Activated CD4-positive, alpha-beta T cell treated with anti-CD3 and anti-CD28 coated beads for 4 hours (primary cell): ENCODE measurements around the gene CMC2.

Experiments
- DNase-seq, 2 donors: peaks; one replicate each; pipeline ENCODE4 v3.0.0-alpha.2; 2020

Gene CMC2

DNA sequence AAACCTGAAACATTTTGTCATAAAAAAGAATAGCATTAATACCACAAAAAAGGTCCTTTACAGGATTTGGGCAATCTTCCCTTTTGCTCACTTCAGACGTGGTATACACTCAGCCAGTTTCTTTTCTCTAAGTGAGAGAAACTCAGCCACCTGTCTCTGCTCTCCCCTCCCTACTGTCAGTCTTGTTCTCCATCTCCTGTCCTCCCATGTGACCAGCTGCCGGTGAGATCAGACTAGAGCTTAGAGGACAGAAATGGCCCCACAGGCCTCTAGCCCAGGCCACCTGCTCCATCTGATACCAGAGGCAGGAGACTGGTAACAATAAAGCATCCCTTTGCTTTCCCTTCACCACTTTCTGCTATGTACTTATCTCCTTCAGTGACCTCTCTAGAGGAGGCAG is 34.9 kb downstream of the CMC2 start:
- no peak for DNase-seq

- DNase-seq, result no peak
Observed at GRCh38 chr16:80969114-80969484, 37.6 kb downstream of the CMC2 start.

DNA sequence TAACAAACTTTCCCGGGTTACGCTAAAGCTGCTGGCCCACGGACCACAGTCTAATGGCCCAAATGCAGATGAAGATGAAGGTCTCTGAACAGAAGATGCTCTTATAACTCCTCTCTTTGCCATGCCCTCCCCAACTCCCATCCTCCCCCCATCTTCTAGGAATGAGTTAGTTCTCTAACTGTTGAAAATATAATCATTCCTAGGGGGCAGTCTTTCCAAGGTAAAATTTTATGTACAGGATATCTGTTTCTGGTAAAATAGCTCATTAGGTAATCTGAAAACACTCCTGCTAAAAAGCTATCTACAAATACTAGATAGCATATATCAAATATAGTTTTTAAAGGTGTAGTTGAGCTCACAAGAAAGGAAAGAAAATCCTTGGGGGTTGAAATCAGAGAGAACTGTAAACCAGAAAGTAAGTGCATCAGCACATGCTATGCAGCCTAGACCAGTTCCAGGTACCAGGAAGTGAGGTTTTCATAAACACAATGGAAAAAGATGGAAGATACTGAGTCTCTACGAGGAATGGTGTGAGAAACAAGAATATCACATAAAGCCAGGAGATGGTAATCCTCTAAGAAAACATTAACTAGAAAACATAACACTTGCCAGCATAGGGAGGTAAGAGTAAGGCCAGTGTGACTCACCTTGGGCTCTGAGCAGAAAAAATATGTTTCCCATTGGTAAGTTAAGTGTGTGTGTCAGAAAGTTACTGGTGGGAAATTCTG is 38.1 kb downstream of the CMC2 start:
- no peak for DNase-seq

GRCh38 chr16:80966617-80967016 is 40.1 kb downstream of the CMC2 start:
- no peak for DNase-seq

DNA sequence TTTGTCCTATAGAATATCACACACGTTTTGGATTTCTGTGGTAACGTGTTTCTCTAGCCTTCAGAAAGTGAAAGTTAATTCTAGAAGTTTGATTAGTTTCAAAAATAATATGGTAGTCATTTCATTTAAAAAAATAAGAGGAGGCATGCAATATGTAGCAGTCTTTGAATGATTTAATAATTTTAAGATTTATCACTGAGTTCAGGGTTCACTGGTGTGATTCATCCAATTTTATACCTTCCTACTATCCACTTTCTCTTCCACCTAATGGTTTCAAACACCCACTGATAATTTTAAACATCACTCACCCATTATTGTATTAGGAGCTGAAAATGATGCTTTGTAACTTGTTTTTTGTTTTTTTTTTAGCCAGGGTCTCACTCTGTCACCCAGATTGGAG is 42.3 kb downstream of the CMC2 start:
- DNase-seq, result no peak

- DNase-seq, result no peak
Observed at GRCh38 chr16:80962879-80963278, 43.8 kb downstream of the CMC2 start.

GRCh38 chr16:80958284-80958683 is 48.4 kb downstream of the CMC2 start:
- no peak for DNase-seq

- DNase-seq, result no peak
Observed at GRCh38 chr16:80954985-80955384, 51.7 kb downstream of the CMC2 start.

DNA sequence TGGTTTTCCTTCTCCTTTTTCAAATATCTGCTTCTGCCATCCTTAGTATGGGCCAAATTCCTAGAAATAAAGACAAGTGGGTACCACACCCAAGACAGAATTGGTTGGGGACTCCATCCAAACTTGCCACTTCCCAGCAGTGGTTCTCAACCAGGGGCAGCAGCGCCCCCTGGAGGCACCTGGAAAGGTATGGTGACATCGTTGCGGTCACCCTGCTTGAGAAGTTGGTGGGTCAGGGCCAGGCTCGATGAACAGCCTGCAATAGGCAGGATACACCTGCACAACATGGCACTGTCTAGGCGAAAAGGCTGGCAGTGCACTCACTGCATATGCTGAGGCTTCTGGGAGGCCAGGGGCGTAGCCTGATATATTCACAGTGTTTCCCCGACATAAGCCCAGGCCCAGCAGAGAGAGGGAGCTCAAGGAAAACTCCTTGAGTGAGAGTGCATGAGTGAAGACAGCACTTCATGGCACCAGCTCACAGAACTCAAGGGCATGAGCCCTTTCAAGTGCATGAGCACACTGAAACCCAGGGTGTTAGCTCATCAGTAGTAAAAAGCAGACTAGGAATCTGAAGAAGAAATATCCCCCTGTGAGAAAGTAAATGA is 57.7 kb downstream of the CMC2 start:
- DNase-seq, result peak; percentile 6 to 10

DNA sequence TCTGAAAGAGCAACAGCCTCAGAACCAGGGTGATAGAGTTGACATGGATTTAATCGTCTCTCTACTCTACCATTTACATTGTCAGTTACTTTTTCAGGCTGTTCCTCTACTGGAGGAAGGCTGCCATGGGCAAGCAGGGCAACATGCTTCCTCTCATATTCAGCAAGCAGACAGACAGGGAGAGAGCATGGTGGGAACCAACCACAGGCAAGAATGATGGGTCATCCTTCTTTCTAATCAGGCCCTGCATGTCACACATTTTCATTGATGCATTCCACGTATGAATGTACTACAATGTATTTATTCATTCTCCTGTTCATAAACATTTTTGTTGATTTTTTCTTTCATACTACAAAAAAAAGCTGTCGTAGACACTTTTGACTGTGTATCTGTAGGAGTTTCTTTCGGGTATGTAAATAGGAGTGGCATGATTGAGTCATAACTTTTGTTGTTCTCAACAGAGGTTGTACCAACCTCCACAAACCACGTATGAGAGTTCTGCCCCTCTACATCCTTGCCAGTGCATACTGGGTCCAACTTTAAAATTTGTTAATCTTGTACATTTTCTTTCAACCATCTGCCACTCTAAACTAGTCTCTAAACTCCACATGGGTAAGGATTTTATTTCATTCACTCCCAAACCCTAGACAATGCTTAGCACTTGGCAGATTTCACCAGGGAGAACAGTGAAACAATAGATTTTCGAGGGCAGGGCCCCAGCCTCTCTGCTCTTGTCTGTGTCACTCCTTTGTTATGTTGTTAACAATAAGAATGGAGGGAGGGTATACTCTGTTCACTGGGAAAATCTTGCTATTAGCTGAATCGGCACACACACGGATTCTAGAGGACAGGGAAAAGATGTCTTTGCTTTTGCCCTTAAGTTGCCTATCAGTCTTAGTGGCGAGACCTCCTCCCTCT is 58.7 kb downstream of the CMC2 start:
- no peak for DNase-seq

GRCh38 chr16:80947239-80947638 is 59.4 kb downstream of the CMC2 start:
- DNase-seq, result no peak

GRCh38 chr16:80946481-80946880 is 60.2 kb downstream of the CMC2 start:
- DNase-seq, result no peak

- DNase-seq, result no peak
Observed at GRCh38 chr16:80940069-80940856, 66.4 kb downstream of the CMC2 start.

DNA sequence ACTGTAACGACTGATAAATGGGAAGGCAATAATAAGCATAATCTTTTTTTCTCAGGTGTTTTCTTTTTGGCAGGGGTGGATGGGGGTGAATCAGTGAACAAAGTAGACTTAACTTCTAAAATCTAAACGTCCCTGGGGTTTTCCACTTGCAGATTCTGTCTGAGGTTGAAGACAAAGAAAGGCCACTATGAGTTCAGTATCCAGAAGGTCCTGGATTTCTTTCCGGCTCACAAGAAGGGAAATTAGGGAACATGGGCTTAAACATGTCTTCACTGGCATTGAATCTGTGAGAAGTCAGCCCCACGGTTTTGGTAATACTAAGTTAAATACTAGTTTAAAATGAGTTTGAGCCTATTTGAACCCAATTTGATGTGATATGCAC is 67.8 kb downstream of the CMC2 start:
- no peak for DNase-seq

DNA sequence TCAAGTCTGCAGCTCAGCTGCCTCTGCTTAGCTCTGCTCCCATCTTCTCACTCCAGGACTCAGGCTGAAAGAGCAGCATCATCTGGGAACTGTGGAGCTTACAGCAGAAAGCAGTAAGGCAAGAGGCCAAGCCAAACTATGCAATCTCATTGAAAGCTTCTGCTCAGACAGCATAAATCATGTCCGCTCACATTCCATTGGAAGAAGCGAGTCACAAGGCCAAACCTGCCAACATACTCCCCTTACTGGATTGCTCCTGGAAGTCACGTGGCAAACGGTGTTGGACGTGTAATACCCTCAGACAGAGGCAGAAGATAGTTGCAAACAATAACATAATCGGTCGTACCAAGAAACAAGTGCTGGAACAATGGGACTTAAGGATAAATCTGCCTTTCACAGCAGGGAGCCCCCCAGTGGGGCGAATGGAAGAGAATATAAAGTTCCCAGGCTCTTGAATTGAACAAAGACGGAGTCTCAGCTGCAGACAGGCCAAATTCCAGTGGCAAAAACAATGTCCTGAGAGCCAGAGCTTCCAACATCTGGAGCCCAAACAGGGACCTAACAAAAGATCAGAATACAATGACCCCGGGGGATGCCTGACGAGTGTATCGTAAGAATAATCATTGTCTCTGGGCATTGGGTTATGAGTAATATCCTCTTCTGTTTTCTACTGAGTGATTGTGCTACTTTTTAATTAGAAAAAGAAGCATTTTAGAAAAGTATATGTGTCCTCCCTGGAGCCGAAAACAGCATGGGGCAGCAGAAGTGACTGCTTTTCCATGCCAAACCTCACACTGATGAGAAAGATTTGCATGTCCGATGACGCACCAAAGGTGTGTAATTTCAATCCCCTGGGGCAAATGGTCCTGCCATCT is 68.4 kb downstream of the CMC2 start:
- DNase-seq, result no peak

- DNase-seq, result no peak
Observed at GRCh38 chr16:80936410-80936809, 70.3 kb downstream of the CMC2 start.

DNA sequence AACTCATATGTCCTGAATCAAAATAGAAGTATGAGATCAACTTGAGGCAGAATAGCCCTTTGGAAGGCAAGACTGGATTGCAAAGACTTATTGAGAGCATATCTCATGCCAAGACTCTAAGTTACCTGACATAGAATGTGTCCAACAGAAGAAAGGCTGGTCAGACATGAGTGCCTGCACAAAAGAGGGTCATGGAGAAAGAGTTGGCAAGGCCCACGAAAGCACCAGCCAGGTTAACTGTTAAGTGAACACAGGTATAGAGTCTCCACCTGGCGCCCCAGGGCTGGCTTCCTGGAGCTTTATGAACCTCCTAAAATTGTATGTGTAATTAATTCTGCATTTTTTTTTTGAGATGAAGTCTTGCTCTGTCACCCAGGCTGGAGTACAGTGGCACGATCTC is 71.0 kb downstream of the CMC2 start:
- no peak for DNase-seq

DNA sequence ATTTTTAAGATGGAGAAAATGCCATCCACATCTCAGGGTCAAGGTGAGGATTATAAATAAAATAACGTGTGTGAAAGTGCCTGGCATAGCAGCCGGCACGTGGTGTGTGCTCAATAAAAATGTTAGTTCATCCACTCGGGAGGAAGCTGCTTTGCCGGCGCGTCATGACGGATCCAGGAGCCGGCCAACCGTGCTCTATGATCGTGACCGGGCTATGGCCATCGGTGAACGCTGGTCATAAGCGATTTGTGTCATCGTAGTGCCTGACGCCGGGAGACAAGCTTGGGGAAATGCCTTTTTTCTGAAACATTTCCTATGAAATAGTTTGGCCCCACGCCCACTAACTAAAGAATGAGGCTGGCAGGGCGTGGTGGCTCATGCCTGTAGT is 74.0 kb downstream of the CMC2 start:
- no peak for DNase-seq

GRCh38 chr16:80931801-80932707 is 74.6 kb downstream of the CMC2 start:
- no peak for DNase-seq

- peak; percentile 8 to 22 for DNase-seq
Observed at GRCh38 chr16:80924372-80924978, 82.2 kb downstream of the CMC2 start.

GRCh38 chr16:80923356-80923755 is 83.3 kb downstream of the CMC2 start:
- DNase-seq, result no peak
